C4-2B (cell line): ENCODE data around the gene EPS8L1.

Experiments used
- H3K27ac ChIP-seq: fragments of 450-650 bp; 2 replicates; pipeline ENCODE4 v1.5.1; 2017
- ZFX ChIP-seq: fragments of 450-650 bp; IDR thresholded peaks from 2 replicates; pipeline ENCODE4 v1.6.1; 2017
- TF ChIP-seq, protein P1 (sequence below): fragments of 450-650 bp; conservative IDR thresholded peaks from 2 replicates; pipeline ENCODE4 v1.5.1; 2017; ENCODE audit warnings: mild to moderate bottlenecking

The EPS8L1 gene

DNA sequence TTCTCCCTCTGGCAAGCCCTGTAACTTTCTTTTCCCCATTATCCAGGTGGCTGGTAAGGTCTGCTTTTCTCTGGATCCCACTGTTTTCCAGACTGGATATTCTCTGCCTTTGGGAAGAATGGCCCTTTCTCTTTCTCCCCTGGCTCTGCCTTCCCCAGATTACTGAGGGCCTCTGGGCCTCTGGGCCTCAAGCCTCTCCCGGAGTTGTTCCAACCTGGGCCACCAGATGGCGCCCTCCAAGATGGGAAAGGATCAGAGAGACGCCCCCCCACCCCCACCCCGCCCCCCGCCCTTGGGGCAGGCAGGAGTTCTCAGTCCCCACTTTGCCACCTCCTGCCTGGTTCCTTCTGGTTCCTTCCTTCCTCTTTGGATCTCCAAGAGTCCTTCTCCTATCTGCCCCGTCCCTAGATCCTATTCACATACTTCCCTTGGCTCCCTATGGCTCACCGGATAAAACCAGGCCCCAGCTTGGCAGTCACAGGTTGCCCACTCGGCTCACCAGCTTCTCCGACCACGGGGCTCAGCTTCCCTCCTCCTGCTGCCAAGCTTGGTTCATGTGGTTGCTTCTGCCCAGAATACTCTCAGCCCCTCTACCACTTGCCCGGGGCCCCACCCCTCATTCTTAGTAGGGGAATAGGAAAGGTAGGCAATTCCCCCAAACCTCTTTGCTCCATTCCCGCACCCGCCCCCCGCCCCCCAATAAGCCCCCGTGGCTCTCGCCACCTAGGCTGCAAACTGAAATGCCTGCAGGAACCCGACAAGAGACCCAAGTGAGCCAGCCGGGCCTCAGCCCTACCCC is 13.1 kb downstream of the EPS8L1 start:
- H3K27ac ChIP-seq: no peak overlapping the region
- TF ChIP-seq, protein P1, sequence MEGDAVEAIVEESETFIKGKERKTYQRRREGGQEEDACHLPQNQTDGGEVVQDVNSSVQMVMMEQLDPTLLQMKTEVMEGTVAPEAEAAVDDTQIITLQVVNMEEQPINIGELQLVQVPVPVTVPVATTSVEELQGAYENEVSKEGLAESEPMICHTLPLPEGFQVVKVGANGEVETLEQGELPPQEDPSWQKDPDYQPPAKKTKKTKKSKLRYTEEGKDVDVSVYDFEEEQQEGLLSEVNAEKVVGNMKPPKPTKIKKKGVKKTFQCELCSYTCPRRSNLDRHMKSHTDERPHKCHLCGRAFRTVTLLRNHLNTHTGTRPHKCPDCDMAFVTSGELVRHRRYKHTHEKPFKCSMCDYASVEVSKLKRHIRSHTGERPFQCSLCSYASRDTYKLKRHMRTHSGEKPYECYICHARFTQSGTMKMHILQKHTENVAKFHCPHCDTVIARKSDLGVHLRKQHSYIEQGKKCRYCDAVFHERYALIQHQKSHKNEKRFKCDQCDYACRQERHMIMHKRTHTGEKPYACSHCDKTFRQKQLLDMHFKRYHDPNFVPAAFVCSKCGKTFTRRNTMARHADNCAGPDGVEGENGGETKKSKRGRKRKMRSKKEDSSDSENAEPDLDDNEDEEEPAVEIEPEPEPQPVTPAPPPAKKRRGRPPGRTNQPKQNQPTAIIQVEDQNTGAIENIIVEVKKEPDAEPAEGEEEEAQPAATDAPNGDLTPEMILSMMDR: peak; percentile 89
- no peak for TF ChIP-seq ZFX

DNA sequence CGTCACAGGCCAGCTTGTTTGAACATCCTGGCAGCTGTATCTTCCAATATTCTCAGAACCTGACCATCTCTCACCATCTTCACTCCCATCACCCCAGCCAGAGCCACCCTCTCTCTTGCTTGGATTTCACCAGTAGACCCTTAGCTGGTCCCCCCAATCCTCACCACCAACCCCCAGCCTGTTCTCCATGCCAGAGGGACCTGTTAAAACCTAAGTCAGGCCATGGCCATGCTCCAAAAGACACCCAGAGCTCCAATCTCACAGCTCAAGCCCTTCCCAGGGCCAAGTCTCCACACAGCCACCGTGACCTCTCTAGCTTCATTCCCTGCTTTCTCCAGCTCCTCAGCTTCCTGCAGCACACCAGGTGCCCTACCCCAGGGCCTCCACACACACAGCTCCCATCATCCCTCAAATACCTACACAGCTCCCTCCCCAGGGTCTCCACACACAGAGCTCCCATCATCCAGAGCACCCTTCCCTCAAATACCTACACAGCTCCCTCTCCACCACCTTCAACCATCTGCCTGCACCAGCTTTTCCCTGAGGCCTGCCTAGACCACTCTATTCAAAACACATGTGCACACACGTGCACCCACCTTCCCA is 13.8 kb downstream of the EPS8L1 start:
- TF ChIP-seq ZFX: no peak
- TF ChIP-seq, protein P1: no peak
- no peak overlapping the region for H3K27ac ChIP-seq

DNA sequence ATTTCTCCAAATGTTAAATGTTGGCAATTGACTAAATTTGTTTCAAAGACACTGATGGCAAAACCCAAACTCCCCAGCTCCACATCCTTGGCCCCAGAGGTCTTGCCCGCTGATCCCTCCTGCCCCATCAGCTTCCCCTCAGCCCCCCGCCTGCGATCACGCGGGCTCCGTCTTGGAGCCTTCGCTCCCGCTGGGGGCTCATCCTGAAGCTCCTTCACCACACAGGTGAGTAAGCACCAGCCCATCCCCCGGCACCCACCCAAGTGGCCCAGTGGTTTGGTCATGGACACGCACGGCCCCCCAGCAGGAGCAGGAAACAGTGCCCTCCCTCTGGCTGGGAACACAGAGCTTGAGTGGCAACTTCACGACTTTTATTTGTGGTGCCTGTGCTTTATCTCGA is 14.9 kb downstream of the EPS8L1 start:
- no peak overlapping the region for H3K27ac ChIP-seq
- no peak for TF ChIP-seq ZFX

DNA sequence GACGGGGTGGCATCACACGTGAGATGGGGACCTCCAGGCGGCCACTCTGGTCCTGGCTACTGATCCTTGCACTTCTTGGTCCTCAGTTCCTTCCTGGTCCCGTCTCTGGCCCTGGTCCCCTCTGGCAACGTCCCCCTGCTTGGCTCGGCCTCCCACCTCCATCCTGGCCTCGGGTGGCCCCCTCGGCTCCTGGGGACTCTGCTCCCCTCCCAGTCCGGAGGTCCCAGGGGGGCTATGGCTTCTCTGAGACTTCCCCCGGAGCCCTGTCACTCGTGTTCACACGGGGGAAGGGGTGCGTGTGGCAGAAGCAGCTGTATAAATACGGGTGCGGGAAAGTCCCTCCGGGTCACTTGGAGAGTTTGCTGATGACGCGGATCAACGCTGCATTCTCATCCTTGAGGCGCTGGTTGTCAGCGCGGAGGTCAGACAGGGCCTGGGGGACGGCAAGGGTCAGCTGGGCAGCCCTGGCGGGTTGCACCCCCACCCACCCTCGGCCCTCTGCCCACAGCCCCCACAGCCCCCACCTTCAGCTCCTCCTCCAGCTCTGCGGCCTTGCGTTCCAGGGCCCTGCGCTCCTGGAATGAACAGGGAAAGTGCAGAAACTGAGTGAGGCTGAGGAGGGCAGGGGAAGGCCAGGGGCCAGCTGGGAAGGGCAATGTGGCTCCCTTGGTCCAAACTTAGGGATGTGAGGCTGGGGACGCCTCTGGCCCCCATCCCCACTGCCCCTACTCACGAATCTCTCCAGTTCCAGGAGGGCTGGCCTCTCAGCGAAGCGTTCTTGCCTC is 15.6 kb downstream of the EPS8L1 start:
- no peak overlapping the region for H3K27ac ChIP-seq
- TF ChIP-seq, protein P1: no peak
- no peak for TF ChIP-seq ZFX

DNA sequence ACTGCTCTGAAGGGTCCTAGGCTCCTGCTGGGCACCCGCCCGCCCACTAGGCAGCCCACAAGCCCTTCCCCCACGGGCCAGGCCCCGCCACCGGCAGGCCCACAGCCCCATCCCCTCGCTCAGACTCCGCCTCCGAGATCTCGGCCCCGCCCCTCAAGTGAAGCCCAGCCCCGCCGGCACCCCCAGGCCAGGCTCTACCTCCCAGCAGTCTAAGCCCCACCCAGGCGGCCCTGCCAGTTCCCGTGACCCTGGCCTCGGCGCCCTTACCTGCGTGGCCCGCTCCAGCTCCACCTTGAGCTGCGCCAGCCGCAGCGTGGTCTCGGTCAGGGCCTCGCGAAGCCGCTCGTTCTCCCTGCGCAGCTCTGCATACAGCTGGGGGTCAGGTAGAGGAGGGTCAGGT is 16.3 kb downstream of the EPS8L1 start:
- TF ChIP-seq, protein P1: no peak
- TF ChIP-seq ZFX: no peak

DNA sequence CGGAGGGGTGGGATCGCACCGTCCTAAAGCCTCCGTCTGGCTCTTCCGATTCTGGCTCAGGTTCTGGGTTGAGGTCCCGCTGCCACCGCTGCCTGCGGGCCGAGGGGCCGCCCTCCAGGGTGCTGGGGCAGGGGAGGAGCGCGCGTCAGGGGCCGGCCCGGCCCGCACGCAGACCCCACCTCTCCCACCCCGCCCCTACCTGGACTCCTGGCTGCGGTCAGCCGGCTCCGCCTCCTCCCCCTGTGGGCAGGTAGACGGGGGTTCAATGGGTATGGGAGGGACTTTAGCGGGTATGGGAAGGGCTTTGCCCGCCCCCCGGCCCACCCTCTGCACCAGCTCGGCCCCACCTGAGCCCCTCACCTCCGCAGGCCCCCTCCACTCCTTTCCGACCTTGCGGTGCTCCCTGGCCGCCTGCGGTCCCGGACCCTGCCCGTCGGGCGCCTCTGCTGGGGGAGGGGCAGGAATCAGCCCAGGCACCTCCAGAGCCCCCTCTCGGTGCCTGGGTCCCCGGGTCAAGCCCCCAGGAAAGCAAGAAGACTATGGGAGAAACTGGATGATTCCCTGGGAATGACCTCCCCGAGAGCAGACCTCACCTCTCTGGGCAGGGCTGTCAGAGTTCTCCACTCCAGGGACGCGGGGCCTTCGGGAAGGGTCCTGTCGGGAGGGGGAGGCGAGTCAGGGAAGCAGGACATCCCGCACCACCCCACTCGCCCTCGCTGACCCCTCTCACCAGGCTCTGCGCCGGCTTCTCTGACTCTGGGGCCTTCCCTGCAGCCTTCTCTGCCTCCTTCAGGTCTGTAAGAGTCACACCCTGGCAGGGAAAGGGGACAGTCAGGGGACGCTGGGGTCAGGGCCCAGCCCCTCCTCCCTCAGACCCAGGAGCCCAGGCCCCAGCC is 17.0 kb downstream of the EPS8L1 start:
- no peak overlapping the region for H3K27ac ChIP-seq
- TF ChIP-seq, protein P1: no peak
- TF ChIP-seq ZFX: no peak

More for the DNA sequence above, 16.3 kb downstream of the EPS8L1 start:
- H3K27ac ChIP-seq: no peak overlapping the region
